GM12873 (cell line): ENCODE measurements around the gene VDAC2.

ENCODE experiments used
- CTCF ChIP-seq: IDR thresholded peaks from 2 replicates; pipeline ENCODE4 v1.5.1; 2012; ENCODE audit warnings: low read depth, mild to moderate bottlenecking, moderate library complexity, low read length, control low read depth; ENCODE audit not compliant: insufficient read depth; ENCODE audit errors: missing control alignments

The VDAC2 gene

GRCh38 chr10:75212343-75212742 lies 1.7 kb downstream of the VDAC2 start:
- no peak for TF ChIP-seq CTCF

- no peak for TF ChIP-seq CTCF
Measured at GRCh38 chr10:75220274-75220673, 9.7 kb downstream of the VDAC2 start.

GRCh38 chr10:75223507-75223906 lies 12.9 kb downstream of the VDAC2 start:
- TF ChIP-seq CTCF: no peak

- TF ChIP-seq CTCF: no peak
Measured at GRCh38 chr10:75226095-75226494, 15.5 kb downstream of the VDAC2 start.

GRCh38 chr10:75226656-75227055 lies 16.1 kb downstream of the VDAC2 start:
- TF ChIP-seq CTCF: no peak

GRCh38 chr10:75228278-75228677 lies 17.7 kb downstream of the VDAC2 start:
- TF ChIP-seq CTCF: no peak

GRCh38 chr10:75228834-75229233 lies 18.2 kb downstream of the VDAC2 start:
- TF ChIP-seq CTCF: no peak
